HG03025 (cell line): ENCODE results near the gene UBALD2.

ENCODE experiments used
- ATAC-seq: cut with Tn5 transposase; IDR thresholded peaks from one replicate; pipeline ENCODE4 v1.9.1; 2021; ENCODE audit warnings: mild to moderate bottlenecking, moderate library complexity; ENCODE audit not compliant: unreplicated experiment, low FRiP score

UBALD2 gene

GRCh38 chr17:76307966-76308338, 42.8 kb downstream of the UBALD2 start, which contains the start of gene QRICH2:
QRICH2 (minus strand) TSS chr17:76308276; CDS start chr17:76307998, 278 bp downstream.
- no peak for ATAC-seq

GRCh38 chr17:76309461-76309860, 44.3 kb downstream of the UBALD2 start:
- no peak for ATAC-seq

- no peak for ATAC-seq
Observed at GRCh38 chr17:76312735-76313134, 47.6 kb downstream of the UBALD2 start.

GRCh38 chr17:76314392-76315227, 49.5 kb downstream of the UBALD2 start:
- ATAC-seq = no peak

- no peak for ATAC-seq
Observed at GRCh38 chr17:76317535-76317934, 52.4 kb downstream of the UBALD2 start.

GRCh38 chr17:76318586-76318985, 53.4 kb downstream of the UBALD2 start:
- no peak for ATAC-seq
